ENCODE data around the gene RAB19.
"Not testable (repeated sequence)": the region's sequence is repeated elsewhere in the genome, so short reads cannot be mapped to it uniquely, and the experiment has no call there.

Gene RAB19

DNA sequence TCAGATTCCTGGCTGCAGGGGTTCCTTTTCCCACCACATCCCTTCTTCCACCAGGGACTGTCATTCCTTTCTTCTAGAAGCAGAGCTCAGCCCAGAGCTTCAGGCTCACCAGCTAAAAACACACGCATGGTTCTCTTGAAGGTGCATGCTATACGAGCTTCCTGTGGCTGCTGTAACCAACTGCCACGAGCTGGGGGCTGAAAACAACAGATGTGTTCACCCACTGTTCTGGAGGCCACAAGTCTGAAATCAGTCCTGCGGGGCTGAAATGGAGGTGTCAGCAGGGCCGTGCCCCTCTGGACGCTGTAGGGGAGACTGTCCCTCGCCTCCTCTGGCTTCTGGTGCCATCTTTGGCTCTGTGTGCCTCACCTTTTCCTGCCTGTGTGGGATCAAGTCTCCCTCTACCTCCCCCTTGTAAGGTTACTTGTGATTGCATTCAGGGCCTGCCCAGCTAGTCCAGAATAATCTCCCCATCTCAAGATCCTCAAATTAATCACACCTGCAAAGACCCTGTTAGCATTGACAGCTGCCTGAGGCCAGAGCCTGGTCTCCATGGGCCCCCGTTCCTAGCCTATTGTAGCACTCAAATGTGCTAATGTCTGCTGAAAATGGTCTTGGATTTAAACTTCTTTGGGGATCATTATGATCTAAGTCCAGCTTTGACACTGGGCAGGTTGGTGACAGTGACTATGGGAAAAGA is 13.7 kb downstream of the RAB19 start:
- POLR2A ChIA-PET = no interaction called here
- CTCF ChIA-PET = no interaction called here
- no peak overlapping the region for H3K4me3 ChIP-seq (ENCODE audit: low read depth, low read length)
- TF ChIP-seq, protein P1, sequence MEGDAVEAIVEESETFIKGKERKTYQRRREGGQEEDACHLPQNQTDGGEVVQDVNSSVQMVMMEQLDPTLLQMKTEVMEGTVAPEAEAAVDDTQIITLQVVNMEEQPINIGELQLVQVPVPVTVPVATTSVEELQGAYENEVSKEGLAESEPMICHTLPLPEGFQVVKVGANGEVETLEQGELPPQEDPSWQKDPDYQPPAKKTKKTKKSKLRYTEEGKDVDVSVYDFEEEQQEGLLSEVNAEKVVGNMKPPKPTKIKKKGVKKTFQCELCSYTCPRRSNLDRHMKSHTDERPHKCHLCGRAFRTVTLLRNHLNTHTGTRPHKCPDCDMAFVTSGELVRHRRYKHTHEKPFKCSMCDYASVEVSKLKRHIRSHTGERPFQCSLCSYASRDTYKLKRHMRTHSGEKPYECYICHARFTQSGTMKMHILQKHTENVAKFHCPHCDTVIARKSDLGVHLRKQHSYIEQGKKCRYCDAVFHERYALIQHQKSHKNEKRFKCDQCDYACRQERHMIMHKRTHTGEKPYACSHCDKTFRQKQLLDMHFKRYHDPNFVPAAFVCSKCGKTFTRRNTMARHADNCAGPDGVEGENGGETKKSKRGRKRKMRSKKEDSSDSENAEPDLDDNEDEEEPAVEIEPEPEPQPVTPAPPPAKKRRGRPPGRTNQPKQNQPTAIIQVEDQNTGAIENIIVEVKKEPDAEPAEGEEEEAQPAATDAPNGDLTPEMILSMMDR (IDR thresholded peaks at IDR 0.05; ENCODE audit: insufficient read depth, low read length, missing control alignments) = no peak
- no peak for DNase-seq (ENCODE audit: low read depth, low spot score)

DNA sequence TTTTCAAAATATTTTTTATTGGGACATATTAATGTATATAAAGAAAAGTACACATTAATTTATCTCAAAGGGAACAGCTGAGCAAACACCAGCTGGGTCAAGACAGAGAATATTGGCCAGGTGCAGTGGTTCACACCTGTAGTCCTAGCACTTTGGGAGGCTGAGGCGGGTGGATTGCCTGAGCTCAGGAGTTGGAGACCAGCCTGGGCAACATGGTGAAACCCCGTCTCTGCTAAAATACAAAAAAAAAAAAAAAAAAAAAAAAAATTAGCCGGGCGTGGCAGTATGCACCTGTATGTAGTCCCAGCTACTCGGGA is 14.3 kb downstream of the RAB19 start:
- POLR2A ChIA-PET; CTCF ChIA-PET; H3K4me3 ChIP-seq (ENCODE audit: low read depth, low read length); DNase-seq (ENCODE audit: low read depth, low spot score): not testable (repeated sequence)

DNA sequence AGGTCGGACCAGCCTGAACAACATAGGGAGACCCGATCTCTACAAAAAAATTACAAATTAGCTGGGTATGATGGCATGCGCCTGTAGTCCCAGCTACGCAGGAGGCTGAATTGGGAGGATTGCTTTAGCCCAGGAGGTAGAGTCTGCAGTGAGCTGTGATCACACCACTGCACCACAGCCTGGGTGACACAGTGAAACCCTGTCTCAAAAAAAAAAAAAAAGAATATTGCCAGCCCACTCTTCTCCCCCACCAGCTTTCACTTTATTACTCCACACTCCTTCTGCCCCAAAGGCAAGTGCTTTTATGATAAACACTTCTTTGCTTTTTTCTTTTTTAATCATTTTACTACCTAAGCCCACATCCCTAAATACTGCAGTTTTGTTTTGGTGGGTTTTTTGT is 14.8 kb downstream of the RAB19 start:
- TF ChIP-seq, protein P1 (IDR thresholded peaks at IDR 0.05; ENCODE audit: insufficient read depth, low read length, missing control alignments) = no peak
- CTCF ChIA-PET = no interaction called here
- POLR2A ChIA-PET = no interaction called here
- no peak for DNase-seq (ENCODE audit: low read depth, low spot score)
- no peak overlapping the region for H3K4me3 ChIP-seq (ENCODE audit: low read depth, low read length)

DNA sequence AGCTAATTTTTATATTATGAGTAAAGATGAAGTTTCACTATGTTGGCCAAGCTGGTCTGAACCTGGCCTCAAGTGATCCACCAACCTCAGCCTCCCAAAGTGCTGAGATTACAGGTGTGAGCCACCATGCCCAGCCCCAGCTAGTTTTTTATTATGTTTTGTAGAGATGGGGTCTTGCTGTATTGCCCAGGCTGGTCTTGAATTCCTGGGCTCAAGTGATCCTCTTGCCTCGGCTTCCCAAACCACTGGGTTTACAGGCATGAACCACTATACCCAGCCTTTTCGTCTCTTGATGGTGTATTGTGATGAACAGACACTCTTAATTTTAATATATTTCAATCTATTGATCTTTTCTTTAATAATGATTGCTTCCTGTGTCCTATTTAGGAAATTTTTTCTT is 17.7 kb downstream of the RAB19 start:
- TF ChIP-seq, protein P1 (IDR thresholded peaks at IDR 0.05; ENCODE audit: insufficient read depth, low read length, missing control alignments) = no peak
- ChIA-PET CTCF (no interaction called here), POLR2A (no interaction called here)
- DNase-seq (ENCODE audit: low read depth, low spot score) = no peak
- H3K4me3 ChIP-seq (ENCODE audit: low read depth, low read length) = no peak overlapping the region

DNA sequence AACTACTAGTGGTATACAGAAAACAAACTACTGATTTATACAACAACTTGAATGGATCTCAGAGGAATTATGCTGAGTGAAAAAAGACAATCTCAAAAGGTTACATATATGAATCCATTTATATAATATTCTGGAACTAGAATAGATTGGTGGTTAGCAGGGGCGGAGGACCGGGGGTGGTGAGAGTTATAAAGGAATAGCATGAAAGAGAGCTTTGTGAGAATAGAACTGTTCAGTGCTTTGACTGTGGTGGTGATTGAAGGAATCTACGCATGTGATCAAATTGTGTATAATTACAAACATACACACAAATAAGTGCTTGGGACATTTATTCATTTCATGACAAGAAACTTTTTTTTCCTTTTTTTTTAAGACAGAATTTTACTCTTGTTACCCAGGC is 19.6 kb downstream of the RAB19 start:
- TF ChIP-seq, protein P1 (IDR thresholded peaks at IDR 0.05; ENCODE audit: insufficient read depth, low read length, missing control alignments) = no peak
- ChIA-PET POLR2A (no interaction called here), CTCF (no interaction called here)
- H3K4me3 ChIP-seq (ENCODE audit: low read depth, low read length) = no peak overlapping the region
- DNase-seq (ENCODE audit: low read depth, low spot score) = no peak

DNA sequence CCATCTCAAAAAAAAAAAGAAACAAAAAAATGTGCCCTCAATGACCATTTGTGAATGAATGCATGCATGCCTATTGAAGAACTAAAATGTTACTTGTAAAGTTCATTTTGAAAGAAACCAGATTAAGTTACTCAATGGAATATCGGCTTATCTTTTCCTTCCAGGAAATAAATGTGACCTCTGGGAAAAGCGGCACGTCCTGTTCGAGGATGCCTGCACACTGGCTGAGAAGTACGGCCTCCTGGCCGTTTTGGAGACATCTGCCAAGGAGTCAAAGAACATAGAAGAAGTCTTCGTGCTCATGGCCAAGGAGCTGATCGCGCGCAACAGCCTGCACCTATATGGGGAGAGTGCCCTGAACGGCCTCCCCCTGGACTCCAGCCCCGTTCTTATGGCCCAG is 21.9 kb downstream of the RAB19 start:
- no peak overlapping the region for H3K4me3 ChIP-seq (ENCODE audit: low read depth, low read length)
- POLR2A ChIA-PET = no interaction called here
- CTCF ChIA-PET = no interaction called here
- TF ChIP-seq, protein P1 (IDR thresholded peaks at IDR 0.05; ENCODE audit: insufficient read depth, low read length, missing control alignments) = no peak
- DNase-seq (ENCODE audit: low read depth, low spot score) = no peak

DNA sequence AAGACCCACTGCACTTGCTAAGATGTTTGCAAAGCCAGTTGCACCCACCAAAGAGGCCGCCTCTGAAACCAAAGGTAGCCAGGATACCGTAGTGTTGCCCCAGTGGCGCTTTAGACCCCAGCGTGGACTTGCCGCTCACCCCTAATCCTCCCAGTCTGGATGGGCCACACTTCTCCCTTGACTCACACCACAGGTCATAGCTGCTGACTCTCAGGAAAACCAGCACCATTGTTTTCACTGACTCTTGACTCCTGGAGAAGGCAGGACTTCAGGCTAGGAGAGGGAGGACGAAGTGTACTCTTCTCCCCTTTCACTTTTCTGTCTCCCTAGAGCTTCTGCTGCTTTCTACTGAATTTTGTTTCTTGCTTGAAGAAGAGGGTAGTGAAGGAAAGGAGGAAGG is 22.3 kb downstream of the RAB19 start:
- no peak for DNase-seq (ENCODE audit: low read depth, low spot score)
- H3K4me3 ChIP-seq (ENCODE audit: low read depth, low read length) = no peak overlapping the region
- ChIA-PET POLR2A (no interaction called here), CTCF (no interaction called here)
- TF ChIP-seq, protein P1 (IDR thresholded peaks at IDR 0.05; ENCODE audit: insufficient read depth, low read length, missing control alignments) = no peak
